Activated naive CD8-positive, alpha-beta T cell treated with anti-CD3 and anti-CD28 coated beads for 36 hours (primary cell): Measurements from ENCODE around the gene AQP6. TPM values are rescaled to one million over a fixed set of nuclear protein-coding genes. Genes with fewer than 3 reads are reported as not detected.
A peak's percentile ranks its signal among the peaks of the same experiment; 100 is the strongest.

Experiments used
- DNase-seq: peaks from one replicate; pipeline ENCODE4 v3.0.0; 2021
- H3K27ac Mint-ChIP-seq: one replicate; pipeline ENCODE4 v1.8.0; 2022; ENCODE audit warnings: mild to moderate bottlenecking, moderate library complexity, mixed read lengths
- H3K27me3 Mint-ChIP-seq: one replicate; pipeline ENCODE4 v1.8.0; 2022; ENCODE audit warnings: mild to moderate bottlenecking, mixed read lengths
- H3K36me3 Mint-ChIP-seq: one replicate; pipeline ENCODE4 v1.8.0; 2021; ENCODE audit warnings: mild to moderate bottlenecking, mixed read lengths
- H3K4me1 Mint-ChIP-seq: one replicate; pipeline ENCODE4 v1.8.0; 2021; ENCODE audit warnings: mixed read lengths
- H3K4me3 Mint-ChIP-seq: one replicate; pipeline ENCODE4 v1.8.0; 2022; ENCODE audit warnings: mild to moderate bottlenecking, moderate library complexity, mixed read lengths
- H3K9me3 Mint-ChIP-seq: one replicate; pipeline ENCODE4 v1.8.0; 2022; ENCODE audit warnings: mixed read lengths
- total RNA-seq, 2 experiments: library from RNA; stranded (reverse); gene quantifications; one replicate each; pipeline ENCODE4 v1.2.3, GENCODE V29; 2021

The AQP6 gene
- total RNA-seq, 2 experiments from 2014 or later: not detected

DNA sequence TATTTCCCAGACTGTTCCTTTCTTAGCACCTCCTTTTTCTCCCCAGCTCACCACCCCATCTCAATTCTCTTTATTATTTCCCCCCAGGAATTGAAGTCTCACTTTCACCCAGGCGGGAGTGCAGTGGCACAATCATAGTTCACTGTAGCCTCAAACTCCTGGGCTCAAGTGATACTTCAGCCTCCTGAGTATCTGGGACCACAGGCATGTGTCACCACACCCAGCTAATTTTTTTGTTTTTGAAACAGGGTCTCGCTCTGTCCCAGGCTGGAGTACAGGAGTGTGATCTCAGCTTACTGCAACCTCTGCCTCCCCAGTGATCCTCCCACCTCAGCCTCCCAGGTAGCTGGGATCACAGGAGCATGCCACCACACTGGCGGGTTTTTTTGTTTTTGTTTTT is 41.6 kb downstream of the AQP6 start:
- no peak overlapping the region for H3K4me3 Mint-ChIP-seq
- peaks cover 8% of the 10 kb centered on the region for H3K4me1 Mint-ChIP-seq
- no peak for DNase-seq
- H3K27ac Mint-ChIP-seq: no peak overlapping the region
- H3K27me3 Mint-ChIP-seq: no peaks in the 10 kb centered on the region
- no peaks in the 10 kb centered on the region for H3K9me3 Mint-ChIP-seq
- H3K36me3 Mint-ChIP-seq: peaks cover 28% of the 10 kb centered on the region

DNA sequence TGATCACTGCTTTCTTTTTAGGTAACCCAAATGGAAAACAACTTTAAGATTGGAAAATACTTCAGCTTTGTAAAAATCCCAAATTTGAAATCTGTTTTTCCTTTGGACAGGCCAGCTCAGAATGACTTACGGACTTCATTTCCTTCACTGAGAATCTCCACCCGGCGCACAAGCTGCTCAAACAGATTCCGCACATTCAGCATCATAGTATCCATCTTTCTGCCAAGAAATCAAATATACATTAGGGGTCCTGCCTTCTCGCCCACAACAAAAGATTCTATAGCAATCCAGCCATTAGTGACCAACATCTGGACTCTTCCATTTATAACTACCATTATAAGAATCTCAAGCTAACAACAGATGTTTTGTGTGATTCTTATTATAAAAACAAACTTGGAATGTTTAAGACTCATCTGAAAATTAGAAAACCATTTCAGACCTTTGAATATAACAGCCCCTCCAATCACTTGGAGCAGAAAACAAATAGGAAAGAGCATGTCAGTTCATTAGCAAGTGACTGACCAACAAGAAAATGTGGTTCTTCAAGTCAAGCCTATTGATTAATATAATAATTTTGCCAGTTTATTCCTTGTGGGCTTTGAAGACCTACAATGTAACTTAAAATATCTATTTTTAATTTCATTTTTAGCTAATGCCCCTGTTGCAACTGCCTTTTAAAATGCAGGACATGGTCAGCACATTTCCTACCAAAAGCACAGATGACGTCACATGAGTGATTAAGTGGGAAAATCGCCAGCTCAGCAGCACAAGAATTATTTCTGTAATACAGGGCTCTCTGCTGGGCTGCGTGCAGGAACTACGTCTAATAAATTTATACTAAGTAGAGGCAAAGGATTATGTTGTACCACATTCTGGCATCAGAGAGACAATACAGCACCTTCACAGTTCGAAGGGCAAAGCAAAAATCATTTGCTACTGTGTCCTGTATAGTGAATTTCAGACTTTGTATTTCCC is 44.0 kb downstream of the AQP6 start:
- Mint-ChIP-seq H3K27me3 (no peaks in the 10 kb centered on the region), H3K27ac (no peak overlapping the region), H3K36me3 (peaks cover 18% of the 10 kb centered on the region), H3K4me3 (no peak overlapping the region), H3K4me1 (peaks cover 8% of the 10 kb centered on the region), H3K9me3 (no peaks in the 10 kb centered on the region)
- DNase-seq: no peak

DNA sequence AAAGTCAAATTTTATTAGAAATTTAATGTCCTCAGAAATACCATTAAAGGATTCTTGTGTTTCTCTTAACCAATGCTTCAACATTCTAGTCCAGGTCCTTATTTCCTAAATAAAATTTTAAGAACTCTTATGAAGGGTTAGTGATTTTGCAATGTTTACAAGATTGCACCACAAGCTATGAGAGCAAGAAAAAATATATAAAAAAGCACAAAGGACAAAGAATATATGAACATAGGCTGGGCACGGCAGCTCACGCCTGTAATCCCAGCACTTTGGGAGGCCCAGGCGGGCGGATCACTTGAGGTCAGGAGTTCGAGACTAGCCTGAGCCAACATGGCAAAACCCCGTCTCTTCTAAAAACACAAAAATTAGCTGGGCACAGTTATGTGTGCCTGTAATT is 44.9 kb downstream of the AQP6 start:
- Mint-ChIP-seq H3K27me3 (no peaks in the 10 kb centered on the region), H3K27ac (no peak overlapping the region), H3K4me1 (peaks cover 8% of the 10 kb centered on the region), H3K4me3 (no peak overlapping the region), H3K36me3 (peaks cover 20% of the 10 kb centered on the region), H3K9me3 (no peaks in the 10 kb centered on the region)
- DNase-seq: no peak

- no peaks in the 10 kb centered on the region for H3K27me3 Mint-ChIP-seq
- no peak overlapping the region for H3K4me3 Mint-ChIP-seq
- no peak for DNase-seq
- peaks cover 25% of the 10 kb centered on the region for H3K36me3 Mint-ChIP-seq
- H3K9me3 Mint-ChIP-seq: no peaks in the 10 kb centered on the region
- peaks cover 8% of the 10 kb centered on the region for H3K4me1 Mint-ChIP-seq
- H3K27ac Mint-ChIP-seq: no peak overlapping the region
Measured at GRCh38 chr12:50018154-50018553, 45.4 kb downstream of the AQP6 start.

GRCh38 chr12:50018968-50019367 is 46.2 kb downstream of the AQP6 start:
- peaks cover 4% of the 10 kb centered on the region for H3K4me1 Mint-ChIP-seq
- peaks cover 24% of the 10 kb centered on the region for H3K36me3 Mint-ChIP-seq
- H3K9me3 Mint-ChIP-seq: no peaks in the 10 kb centered on the region

DNA sequence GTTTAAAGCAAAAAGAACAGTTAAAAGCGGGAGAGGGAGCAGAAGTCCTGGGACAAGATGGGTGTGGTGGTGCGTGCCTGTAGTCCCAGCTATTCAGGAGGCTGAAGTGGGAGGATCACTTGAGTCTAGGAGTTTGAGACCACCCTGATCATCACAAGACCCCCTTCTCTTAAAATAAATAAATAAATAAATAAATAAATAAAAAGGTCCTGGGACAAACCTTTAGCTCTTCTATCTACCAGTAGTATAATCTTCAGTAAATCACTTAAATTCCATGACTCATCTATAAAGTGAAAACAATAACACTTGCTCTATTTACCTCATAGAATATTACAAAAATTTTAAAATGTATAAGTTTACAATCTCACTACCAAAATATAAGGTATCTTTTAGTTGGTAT is 46.8 kb downstream of the AQP6 start:
- Mint-ChIP-seq H3K36me3 (peaks cover 25% of the 10 kb centered on the region), H3K4me1 (peaks cover 4% of the 10 kb centered on the region), H3K27me3 (no peaks in the 10 kb centered on the region), H3K27ac (no peak overlapping the region), H3K4me3 (no peak overlapping the region), H3K9me3 (no peaks in the 10 kb centered on the region)
- no peak for DNase-seq

More at GRCh38 chr12:50018968-50019367, 46.2 kb downstream of the AQP6 start:
- Mint-ChIP-seq H3K4me3 (no peak overlapping the region), H3K27ac (no peak overlapping the region), H3K27me3 (no peaks in the 10 kb centered on the region)
- no peak for DNase-seq

GRCh38 chr12:50021031-50021430 is 48.3 kb downstream of the AQP6 start:
- H3K27me3 Mint-ChIP-seq: no peaks in the 10 kb centered on the region
- H3K9me3 Mint-ChIP-seq: no peaks in the 10 kb centered on the region
- peaks cover 26% of the 10 kb centered on the region for H3K36me3 Mint-ChIP-seq
- DNase-seq: no peak
- H3K4me3 Mint-ChIP-seq: no peak overlapping the region
- H3K4me1 Mint-ChIP-seq: peaks cover 6% of the 10 kb centered on the region
- no peak overlapping the region for H3K27ac Mint-ChIP-seq

DNA sequence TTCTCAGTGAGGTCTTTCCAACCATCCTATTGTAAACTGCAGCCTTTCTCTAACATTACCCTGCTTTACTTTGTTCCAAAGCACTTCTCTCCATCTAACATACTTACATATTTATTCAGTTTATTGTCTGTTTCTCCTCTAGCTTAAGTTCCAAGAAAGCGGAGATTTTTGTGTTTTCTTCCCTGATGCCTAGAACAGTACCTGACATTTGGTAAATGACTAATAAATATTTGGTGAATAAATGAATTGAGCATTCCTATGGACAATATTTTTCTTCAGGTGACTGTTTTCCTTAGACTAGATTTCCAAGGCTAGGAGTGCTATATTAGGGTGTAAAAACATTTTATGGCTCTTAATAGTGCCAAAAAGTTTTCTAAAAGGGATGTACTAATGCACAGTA is 50.2 kb downstream of the AQP6 start:
- no peak for DNase-seq
- Mint-ChIP-seq H3K36me3 (peaks cover 23% of the 10 kb centered on the region), H3K4me3 (no peak overlapping the region), H3K27ac (no peak overlapping the region), H3K4me1 (peaks cover 6% of the 10 kb centered on the region), H3K9me3 (no peaks in the 10 kb centered on the region), H3K27me3 (no peaks in the 10 kb centered on the region)

- Mint-ChIP-seq H3K4me1 (peaks cover 6% of the 10 kb centered on the region), H3K27me3 (no peaks in the 10 kb centered on the region), H3K27ac (peak overlapping the region; percentile 94), H3K9me3 (no peaks in the 10 kb centered on the region), H3K4me3 (peak overlapping the region; percentile 99), H3K36me3 (peaks cover 21% of the 10 kb centered on the region)
- DNase-seq: no peak
Measured at GRCh38 chr12:50024227-50024626, 51.5 kb downstream of the AQP6 start.

- Mint-ChIP-seq H3K9me3 (no peaks in the 10 kb centered on the region), H3K4me3 (peak overlapping the region; percentile 99)
Measured at GRCh38 chr12:50024805-50025186, 52.0 kb downstream of the AQP6 start.

GRCh38 chr12:50025187-50026059 is 52.7 kb downstream of the AQP6 start, which contains the start of gene RACGAP1:
RACGAP1 (minus strand) TSS chr12:50025494; CDS start chr12:50016715, 8,779 bp downstream.
- no peaks in the 10 kb centered on the region for H3K9me3 Mint-ChIP-seq
- peaks cover 6% of the 10 kb centered on the region for H3K4me1 Mint-ChIP-seq

More at GRCh38 chr12:50024805-50025186, 52.0 kb downstream of the AQP6 start:
- H3K4me1 Mint-ChIP-seq: peaks cover 6% of the 10 kb centered on the region
- no peaks in the 10 kb centered on the region for H3K27me3 Mint-ChIP-seq
- H3K27ac Mint-ChIP-seq: peak overlapping the region; percentile 94
- DNase-seq: no peak
- peaks cover 21% of the 10 kb centered on the region for H3K36me3 Mint-ChIP-seq

DNA sequence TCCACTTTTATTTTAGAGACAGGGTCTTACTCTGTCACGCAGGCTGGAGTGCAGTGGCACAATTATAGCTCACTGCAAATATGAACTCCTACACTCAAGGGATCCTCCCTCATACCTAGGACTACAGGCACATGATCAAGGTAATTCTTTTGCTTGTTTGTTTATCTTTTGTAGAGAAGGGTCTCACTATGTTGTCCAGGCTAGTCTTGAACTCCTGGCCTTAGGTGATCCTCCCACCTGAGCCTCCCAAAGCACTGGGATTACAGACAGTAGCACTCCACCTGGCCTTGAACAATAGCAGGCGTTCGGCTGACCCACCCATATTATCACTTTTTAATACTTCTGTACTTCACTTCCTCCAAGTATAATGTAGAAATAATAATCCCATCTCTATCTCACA is 53.9 kb downstream of the AQP6 start:
- Mint-ChIP-seq H3K27me3 (peaks cover 4% of the 10 kb centered on the region), H3K27ac (no peak overlapping the region), H3K4me1 (peaks cover 6% of the 10 kb centered on the region), H3K4me3 (no peak overlapping the region), H3K9me3 (no peaks in the 10 kb centered on the region), H3K36me3 (peaks cover 21% of the 10 kb centered on the region)
- no peak for DNase-seq

More at GRCh38 chr12:50025187-50026059, 52.7 kb downstream of the AQP6 start, which contains the start of gene RACGAP1:
- peak; percentile 95 for DNase-seq
- Mint-ChIP-seq H3K36me3 (peaks cover 21% of the 10 kb centered on the region), H3K27me3 (no peaks in the 10 kb centered on the region), H3K27ac (peak within 1 kb of the TSS; percentile 94), H3K4me3 (peak within 1 kb of the TSS; percentile 99)
